ENCODE data around the gene MAFG.
"Not testable (repeated sequence)": the region's sequence is repeated elsewhere in the genome, so short reads cannot be mapped to it uniquely, and the experiment has no call there.

MAFG gene

GRCh38 chr17:81958633-81959342 is 31.3 kb upstream of the MAFG start:
- no peak for DNase-seq (ENCODE audit: low read depth in 3 of 3, low spot score in 1 of 3)

GRCh38 chr17:81957691-81958432 is 30.3 kb upstream of the MAFG start:
- no peak for DNase-seq (ENCODE audit: low read depth in 3 of 3, low spot score in 1 of 3)

GRCh38 chr17:81956607-81957589 is 29.4 kb upstream of the MAFG start:
- no peak for DNase-seq (ENCODE audit: low read depth in 3 of 3, low spot score in 1 of 3)

- no peak for DNase-seq (ENCODE audit: low read depth in 3 of 3, low spot score in 1 of 3)
Observed at GRCh38 chr17:81955756-81956544, 28.4 kb upstream of the MAFG start.

- no peak for DNase-seq (ENCODE audit: low read depth in 3 of 3, low spot score in 1 of 3)
Observed at GRCh38 chr17:81955058-81955681, 27.6 kb upstream of the MAFG start.

GRCh38 chr17:81954131-81955057 is 26.9 kb upstream of the MAFG start:
- DNase-seq (ENCODE audit: low read depth in 3 of 3, low spot score in 1 of 3), result no peak

- not testable (repeated sequence) for DNase-seq (ENCODE audit: low read depth in 3 of 3, low spot score in 1 of 3)
Observed at GRCh38 chr17:81953443-81953842, 25.9 kb upstream of the MAFG start.

- no peak for DNase-seq (ENCODE audit: low read depth in 3 of 3, low spot score in 1 of 3)
Observed at GRCh38 chr17:81952792-81953228, 25.3 kb upstream of the MAFG start.

- DNase-seq (ENCODE audit: low read depth in 3 of 3, low spot score in 1 of 3), result no peak
Observed at GRCh38 chr17:81951785-81952684, 24.5 kb upstream of the MAFG start.

- no peak for DNase-seq (ENCODE audit: low read depth in 3 of 3, low spot score in 1 of 3)
Observed at GRCh38 chr17:81950501-81950900, 23.0 kb upstream of the MAFG start.

- DNase-seq (ENCODE audit: low read depth in 3 of 3, low spot score in 1 of 3), result no peak
Observed at GRCh38 chr17:81948635-81949378, 21.3 kb upstream of the MAFG start.

GRCh38 chr17:81947189-81947588 is 19.7 kb upstream of the MAFG start, which contains the start of gene MYADML2:
Gene MYADML2, minus strand, starts transcription at chr17:81947233. Its CDS starts 5,492 bp downstream, at chr17:81941741.
- no peak for DNase-seq (ENCODE audit: low read depth in 3 of 3, low spot score in 1 of 3)

GRCh38 chr17:81944858-81945257 is 17.3 kb upstream of the MAFG start:
- no peak for DNase-seq (ENCODE audit: low read depth in 3 of 3, low spot score in 1 of 3)

GRCh38 chr17:81942167-81942553 is 14.6 kb upstream of the MAFG start:
- no peak for DNase-seq (ENCODE audit: low read depth in 3 of 3, low spot score in 1 of 3)

- no peak for DNase-seq (ENCODE audit: low read depth in 3 of 3, low spot score in 1 of 3)
Observed at GRCh38 chr17:81941484-81942166, 14.1 kb upstream of the MAFG start.

Measured in stimulated activated CD4-positive, alpha-beta T cell treated with anti-CD3 and anti-CD28 coated beads, TNF-alpha, amount 100 ng/mL, for 1 hour (primary cell).